Parathyroid adenoma (tissue), 2 donors: ENCODE measurements around the gene NPBWR2.

ENCODE experiments used
- H2AFZ ChIP-seq: fragments of 300-600 bp; sonication (generic); one replicate; pipeline ENCODE4 v1.7.0; 2017; ENCODE audit warnings: antibody characterized with exemption, mild to moderate bottlenecking
- H3K27ac ChIP-seq: fragments of 300-600 bp; sonication (generic); one replicate; pipeline ENCODE4 v1.7.0; 2017
- H3K27me3 ChIP-seq: fragments of 300-600 bp; sonication (generic); one replicate; pipeline ENCODE4 v1.7.0; 2017; ENCODE audit warnings: low read length; ENCODE audit not compliant: control insufficient read depth, insufficient read depth
- H3K36me3 ChIP-seq: fragments of 300-600 bp; sonication (generic); one replicate; pipeline ENCODE4 v1.7.0; 2017; ENCODE audit warnings: low read length; ENCODE audit not compliant: control insufficient read depth, insufficient read depth
- H3K4me1 ChIP-seq: fragments of 300-600 bp; sonication (generic); one replicate; pipeline ENCODE4 v1.7.0; 2017; ENCODE audit warnings: control low read depth
- H3K4me2 ChIP-seq: fragments of 300-600 bp; sonication (generic); one replicate; pipeline ENCODE4 v1.7.0; 2017; ENCODE audit warnings: low read length
- H3K4me3 ChIP-seq: fragments of 300-600 bp; sonication (generic); one replicate; pipeline ENCODE4 v1.7.0; 2017; ENCODE audit warnings: low read depth, low read length
- H3K79me2 ChIP-seq: fragments of 300-600 bp; sonication (generic); one replicate; pipeline ENCODE4 v1.7.0; 2017; ENCODE audit warnings: control low read depth
- H3K9ac ChIP-seq: fragments of 300-600 bp; sonication (generic); one replicate; pipeline ENCODE4 v1.7.0; 2017; ENCODE audit warnings: mild to moderate bottlenecking
- H3K9me3 ChIP-seq: fragments of 300-600 bp; sonication (generic); one replicate; pipeline ENCODE4 v1.7.0; 2017; ENCODE audit warnings: low read length; ENCODE audit not compliant: control insufficient read depth
- CTCF ChIP-seq: fragments of 300-600 bp; sonication (generic); IDR thresholded peaks from one replicate; pipeline ENCODE4 v1.7.0; 2017; ENCODE audit warnings: antibody characterized with exemption, mild to moderate bottlenecking
- donor health status: primary hyperparathyroidism.

NPBWR2 gene

GRCh38 chr20:64099880-64100565 is 7.3 kb downstream of the NPBWR2 start:
- Histone ChIP-seq H3K9me3 (no peaks in the 10 kb centered on the region), H3K9ac (no peak overlapping the region), H3K4me3 (no peak overlapping the region), H3K27ac (no peak overlapping the region), H2AFZ (no peak overlapping the region), H3K27me3 (no peaks in the 10 kb centered on the region), H3K4me1 (peaks cover 31% of the 10 kb centered on the region), H3K79me2 (peaks cover 12% of the 10 kb centered on the region), H3K36me3 (no peaks in the 10 kb centered on the region), H3K4me2 (no peak overlapping the region)
- TF ChIP-seq CTCF = no peak

- H3K9ac ChIP-seq = no peak overlapping the region
- H3K36me3 ChIP-seq = no peaks in the 10 kb centered on the region
- no peak overlapping the region for H3K4me2 ChIP-seq
- H3K79me2 ChIP-seq = peaks cover 4% of the 10 kb centered on the region
- H3K27me3 ChIP-seq = no peaks in the 10 kb centered on the region
- no peak overlapping the region for H3K4me3 ChIP-seq
- no peak overlapping the region for H3K27ac ChIP-seq
- peaks cover 23% of the 10 kb centered on the region for H3K4me1 ChIP-seq
- TF ChIP-seq CTCF = no peak
- no peak overlapping the region for H2AFZ ChIP-seq
- no peaks in the 10 kb centered on the region for H3K9me3 ChIP-seq
Observed at GRCh38 chr20:64099086-64099786, 8.1 kb downstream of the NPBWR2 start.

GRCh38 chr20:64098471-64099013 is 8.8 kb downstream of the NPBWR2 start:
- Histone ChIP-seq H3K4me2 (no peak overlapping the region), H2AFZ (no peak overlapping the region), H3K27me3 (no peaks in the 10 kb centered on the region), H3K4me1 (peaks cover 18% of the 10 kb centered on the region), H3K36me3 (no peaks in the 10 kb centered on the region), H3K9ac (no peak overlapping the region), H3K27ac (no peak overlapping the region), H3K79me2 (peaks cover 2% of the 10 kb centered on the region), H3K9me3 (no peaks in the 10 kb centered on the region), H3K4me3 (no peak overlapping the region)
- no peak for TF ChIP-seq CTCF

GRCh38 chr20:64096535-64096934 is 10.8 kb downstream of the NPBWR2 start:
- H3K4me3 ChIP-seq = no peak overlapping the region
- no peak for TF ChIP-seq CTCF
- H3K9me3 ChIP-seq = no peaks in the 10 kb centered on the region
- H3K27me3 ChIP-seq = no peaks in the 10 kb centered on the region
- no peaks in the 10 kb centered on the region for H3K36me3 ChIP-seq
- no peak overlapping the region for H3K9ac ChIP-seq
- no peaks in the 10 kb centered on the region for H3K79me2 ChIP-seq
- no peak overlapping the region for H3K4me2 ChIP-seq
- H2AFZ ChIP-seq = no peak overlapping the region
- H3K4me1 ChIP-seq = peaks cover 19% of the 10 kb centered on the region
- H3K27ac ChIP-seq = no peak overlapping the region
